Epithelial cell of esophagus (primary cell): ENCODE measurements around the gene NXT1.

Experiments used
- DNase-seq: peaks from one replicate; pipeline ENCODE4 v3.0.0; 2010; ENCODE audit warnings: low read depth
- H3K4me3 ChIP-seq: 2 replicates; pipeline ENCODE4 v1.5.1; 2011; ENCODE audit warnings: mild to moderate bottlenecking, low read length, control low read depth
- CTCF ChIP-seq: IDR thresholded peaks from 2 replicates; pipeline ENCODE4 v1.5.1; 2011; ENCODE audit warnings: low read depth, mild to moderate bottlenecking, low read length, control low read depth, inconsistent platforms; ENCODE audit not compliant: insufficient read depth; ENCODE audit errors: missing control alignments

NXT1 gene

GRCh38 chr20:23314699-23315098 is 35.9 kb upstream of the NXT1 start:
- DNase-seq: no peak
- H3K4me3 ChIP-seq: no peak overlapping the region
- TF ChIP-seq CTCF: no peak

GRCh38 chr20:23315099-23315498 is 35.5 kb upstream of the NXT1 start:
- TF ChIP-seq CTCF: no peak
- DNase-seq: no peak
- H3K4me3 ChIP-seq: no peak overlapping the region

GRCh38 chr20:23316626-23317025 is 34.0 kb upstream of the NXT1 start:
- no peak overlapping the region for H3K4me3 ChIP-seq
- no peak for TF ChIP-seq CTCF
- no peak for DNase-seq

GRCh38 chr20:23317081-23317480 is 33.5 kb upstream of the NXT1 start:
- DNase-seq: no peak
- no peak for TF ChIP-seq CTCF
- H3K4me3 ChIP-seq: no peak overlapping the region

- TF ChIP-seq CTCF: no peak
- no peak for DNase-seq
- H3K4me3 ChIP-seq: no peak overlapping the region
Measured at GRCh38 chr20:23318347-23318746, 32.2 kb upstream of the NXT1 start.

GRCh38 chr20:23320317-23320716 is 30.3 kb upstream of the NXT1 start:
- peak; percentile 26 for DNase-seq
- TF ChIP-seq CTCF: peak; percentile 45
- no peak overlapping the region for H3K4me3 ChIP-seq

GRCh38 chr20:23325107-23325506 is 25.5 kb upstream of the NXT1 start:
- no peak overlapping the region for H3K4me3 ChIP-seq
- no peak for DNase-seq
- TF ChIP-seq CTCF: no peak
